Stimulated activated CD8-positive, alpha-beta memory T cell treated with anti-CD3 and anti-CD28 coated beads, Interleukin-12 subunit alpha, Interleukin-12 subunit beta, amount 100 ng/mL, for 24 hours (primary cell): Measurements from ENCODE around the gene MEP1A.
"Not testable (repeated sequence)": the region's sequence is repeated elsewhere in the genome, so short reads cannot be mapped to it uniquely, and the experiment has no call there.

Experiments used
- DNase-seq: peaks from one replicate; pipeline ENCODE4 v3.0.0-alpha.2; 2020; ENCODE audit errors: extremely low read depth

Gene MEP1A

DNA sequence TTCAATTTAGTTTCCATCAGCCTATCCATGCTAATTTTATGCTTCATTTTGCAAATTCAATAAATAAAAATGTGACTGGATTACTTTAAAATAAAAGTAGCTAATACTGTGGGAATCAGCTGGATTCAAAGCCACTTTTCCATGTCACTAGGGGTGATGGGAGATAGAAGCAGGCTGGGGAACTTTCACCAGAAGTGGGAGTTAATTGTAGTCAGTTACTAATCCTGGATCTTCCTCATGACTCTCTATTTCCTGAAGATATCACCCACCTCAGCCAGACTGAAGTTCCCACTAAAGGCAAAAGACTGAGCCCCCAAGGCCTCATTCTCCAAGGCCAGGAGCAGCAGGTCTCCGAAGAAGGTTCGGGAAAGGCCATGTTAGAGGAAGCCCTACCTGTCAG is 41.8 kb downstream of the MEP1A start:
- DNase-seq = not testable (repeated sequence)

GRCh38 chr6:46838033-46838432 is 44.8 kb downstream of the MEP1A start:
- no peak for DNase-seq

GRCh38 chr6:46842252-46842846 is 49.2 kb downstream of the MEP1A start:
- not testable (repeated sequence) for DNase-seq

DNA sequence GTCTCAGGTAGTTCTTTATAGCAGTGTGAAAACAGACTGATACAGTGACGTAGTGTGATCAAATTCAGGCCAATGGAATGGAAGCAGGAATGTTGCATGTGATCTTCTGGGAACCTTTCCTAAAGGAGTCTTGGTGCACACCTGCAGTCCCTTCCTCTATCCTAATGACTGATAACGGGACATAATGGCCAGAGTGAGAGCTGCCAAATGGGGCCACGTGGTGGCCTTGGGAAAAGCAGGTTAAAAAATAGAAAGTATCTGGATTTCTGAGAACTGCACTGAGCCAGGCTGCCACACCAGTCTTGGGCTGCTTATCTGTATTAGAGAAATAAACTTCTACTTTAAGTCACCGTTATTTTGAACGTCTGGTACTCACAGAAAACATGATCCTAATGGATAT is 51.9 kb downstream of the MEP1A start:
- no peak for DNase-seq

DNA sequence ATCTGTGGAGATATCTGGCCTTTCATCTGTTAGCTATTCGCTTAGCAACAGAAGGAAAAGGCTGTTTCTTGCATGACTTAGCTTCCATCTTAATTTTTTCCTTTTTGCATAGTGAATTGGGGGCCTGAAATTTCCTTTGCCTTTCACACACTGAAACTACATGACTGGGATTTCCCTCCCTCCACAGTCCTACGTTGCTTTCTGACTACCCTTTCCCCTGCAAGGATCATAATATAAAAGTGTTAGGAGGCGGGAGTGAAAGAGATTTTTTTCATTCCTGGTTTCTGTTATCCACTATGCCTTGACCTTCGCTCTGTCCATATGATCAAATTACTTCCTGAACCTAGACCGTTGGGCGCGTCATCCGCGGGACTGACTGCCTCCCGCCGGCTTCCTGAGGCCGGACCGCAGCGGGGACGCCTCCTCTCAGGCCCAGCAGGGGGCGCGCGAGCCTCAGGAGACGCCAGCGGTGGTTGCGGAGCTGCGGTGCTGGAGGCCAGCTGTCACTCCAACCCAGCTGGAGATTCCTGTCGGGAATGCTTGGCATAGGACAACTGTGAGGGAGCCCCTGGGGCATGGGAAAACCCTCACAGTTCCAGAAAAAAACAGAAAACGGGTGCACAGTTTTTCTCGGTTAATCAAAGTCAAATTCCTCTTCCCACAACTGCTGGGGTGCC is 55.6 kb downstream of the MEP1A start:
- DNase-seq = peak; percentile 20

- no peak for DNase-seq
Observed at GRCh38 chr6:46849361-46849690, 56.1 kb downstream of the MEP1A start.

DNA sequence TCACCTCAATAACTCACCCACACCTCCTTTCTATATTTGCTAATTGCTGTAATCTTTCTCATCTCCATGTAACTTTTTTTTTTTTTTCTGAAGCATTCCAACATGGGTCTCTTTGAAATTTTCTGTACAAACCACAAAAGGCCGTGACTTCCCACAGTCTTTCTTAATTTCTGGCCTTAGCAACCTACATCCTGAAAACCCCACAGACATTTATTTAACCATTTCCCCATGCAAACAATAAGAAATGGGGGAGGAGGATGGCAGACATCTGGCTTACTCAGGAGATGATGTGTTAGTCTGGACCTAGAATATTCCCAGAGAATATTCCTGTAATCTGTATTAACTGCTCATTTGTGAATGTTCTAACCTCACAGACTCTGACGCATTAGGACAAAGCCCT is 57.6 kb downstream of the MEP1A start:
- no peak for DNase-seq

- not testable (repeated sequence) for DNase-seq
Observed at GRCh38 chr6:46851576-46851975, 58.4 kb downstream of the MEP1A start.

GRCh38 chr6:46855966-46856365 is 62.8 kb downstream of the MEP1A start:
- not testable (repeated sequence) for DNase-seq

- DNase-seq = no peak
Observed at GRCh38 chr6:46862381-46862780, 69.2 kb downstream of the MEP1A start.

GRCh38 chr6:46863791-46864190 is 70.6 kb downstream of the MEP1A start:
- DNase-seq = no peak

GRCh38 chr6:46865221-46865620 is 72.0 kb downstream of the MEP1A start:
- no peak for DNase-seq

GRCh38 chr6:46867411-46867810 is 74.2 kb downstream of the MEP1A start:
- DNase-seq = no peak

DNA sequence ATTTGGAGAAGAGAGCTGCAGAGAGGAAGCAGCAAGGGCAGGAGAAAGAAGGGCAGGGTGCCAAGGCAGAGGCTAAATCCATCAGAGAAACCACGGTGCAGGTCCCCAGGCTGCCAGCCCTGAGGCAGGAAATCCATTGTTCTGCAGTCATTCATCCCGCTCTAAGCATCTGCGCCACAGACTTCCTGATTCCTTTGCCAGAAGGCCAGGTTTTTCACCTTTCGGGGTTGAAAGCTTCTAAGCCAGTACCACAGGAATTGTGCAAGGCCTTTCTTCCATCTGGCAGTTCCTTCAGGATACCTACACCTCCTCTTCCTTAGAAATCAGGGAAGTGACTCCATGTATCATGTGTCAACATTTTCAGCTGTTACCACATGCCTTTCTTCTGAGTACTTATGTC is 82.9 kb downstream of the MEP1A start:
- no peak for DNase-seq

- DNase-seq = no peak
Observed at GRCh38 chr6:46879003-46879402, 85.8 kb downstream of the MEP1A start.

DNA sequence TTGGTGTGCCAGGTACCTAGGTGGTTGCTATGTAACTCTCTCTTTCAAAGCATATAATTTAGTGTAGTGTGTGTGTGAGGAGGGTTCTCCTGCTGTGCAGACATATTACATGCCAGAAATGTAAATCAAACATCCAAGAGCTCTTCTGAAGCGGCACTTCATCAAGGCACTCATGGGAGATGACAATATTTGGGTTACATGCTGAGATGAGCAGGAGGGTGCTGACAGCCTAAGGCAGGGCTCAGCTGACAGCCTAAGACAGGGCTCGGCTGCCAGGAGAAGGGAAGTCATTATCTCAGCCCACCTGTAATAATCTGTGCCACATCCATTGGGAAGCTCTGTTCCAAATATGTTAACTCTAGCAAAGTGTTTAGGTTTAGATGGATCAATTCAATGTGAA is 89.5 kb downstream of the MEP1A start:
- DNase-seq = no peak

DNA sequence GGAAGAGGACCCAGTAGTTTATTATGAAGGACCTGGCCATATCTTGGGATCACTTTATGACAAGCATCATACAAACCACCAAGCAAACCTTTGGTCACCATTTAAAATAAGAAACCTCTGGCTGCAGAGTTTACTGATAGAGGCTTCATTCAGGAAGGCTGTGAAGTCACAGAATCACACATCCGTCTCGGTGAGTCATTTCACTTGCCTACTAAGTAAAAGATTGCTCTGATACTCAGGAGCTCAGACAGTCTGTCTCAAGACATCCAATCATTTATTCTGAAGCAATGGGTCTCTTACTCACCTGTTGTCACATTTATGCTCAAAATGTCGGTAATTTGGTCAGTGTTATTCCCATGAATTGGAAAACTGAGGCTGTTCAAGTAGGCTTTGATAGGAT is 94.8 kb downstream of the MEP1A start:
- no peak for DNase-seq

- DNase-seq = no peak
Observed at GRCh38 chr6:46888578-46888977, 95.4 kb downstream of the MEP1A start.
